Activated CD8-positive, alpha-beta memory T cell treated with anti-CD3 and anti-CD28 coated beads, Interleukin-2, amount 50 U/mL, for 24 hours (primary cell): Measurements from ENCODE around the gene KCNJ14.

ENCODE experiments used
- DNase-seq: peaks from one replicate; pipeline ENCODE4 v3.0.0-alpha.2; 2020; ENCODE audit errors: extremely low read depth

KCNJ14 gene

GRCh38 chr19:48445606-48446481 lies 9.5 kb upstream of the KCNJ14 start, which contains the start of gene GRWD1:
GRWD1 (plus strand) TSS chr19:48445983; CDS start chr19:48446006, 23 bp downstream.
- peak; percentile 89 for DNase-seq

DNA sequence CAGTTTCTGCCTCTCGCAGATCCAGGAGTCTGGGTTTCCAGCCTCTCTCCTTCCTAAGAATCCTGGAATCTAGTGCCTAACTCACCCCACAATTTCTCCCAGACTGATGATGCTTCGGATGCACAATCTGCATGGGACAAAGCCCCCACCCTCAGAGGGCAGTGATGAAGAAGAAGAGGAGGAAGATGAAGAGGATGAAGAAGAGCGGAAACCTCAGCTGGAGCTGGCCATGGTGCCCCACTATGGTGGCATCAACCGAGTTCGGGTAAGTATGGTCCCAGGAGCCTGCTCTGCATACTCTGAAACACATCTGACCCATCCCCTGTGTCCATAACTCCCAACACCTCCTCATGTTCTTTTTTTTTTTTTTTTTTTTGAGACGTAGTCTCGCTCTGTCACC lies 8.8 kb upstream of the KCNJ14 start:
- no peak for DNase-seq

DNA sequence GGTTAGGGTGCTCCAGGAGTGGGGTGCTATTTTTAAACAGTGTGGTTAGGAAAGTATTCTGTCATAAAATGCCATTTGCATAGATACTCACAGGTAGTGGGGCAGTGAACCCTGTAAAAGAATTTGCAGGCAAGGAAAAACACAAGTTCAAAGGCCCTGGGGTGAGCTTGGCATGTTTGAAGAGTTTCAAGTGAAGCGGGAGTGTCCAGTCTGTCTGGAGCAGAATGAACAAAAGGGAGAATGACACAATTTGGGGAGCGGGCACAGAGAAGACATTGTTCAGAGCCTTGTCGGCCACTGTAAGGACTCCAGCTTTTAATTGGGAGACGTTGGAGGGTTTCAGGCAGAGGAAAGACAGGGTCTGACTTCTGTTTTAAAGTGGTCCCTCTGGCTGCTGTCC lies 6.8 kb upstream of the KCNJ14 start:
- no peak for DNase-seq

DNA sequence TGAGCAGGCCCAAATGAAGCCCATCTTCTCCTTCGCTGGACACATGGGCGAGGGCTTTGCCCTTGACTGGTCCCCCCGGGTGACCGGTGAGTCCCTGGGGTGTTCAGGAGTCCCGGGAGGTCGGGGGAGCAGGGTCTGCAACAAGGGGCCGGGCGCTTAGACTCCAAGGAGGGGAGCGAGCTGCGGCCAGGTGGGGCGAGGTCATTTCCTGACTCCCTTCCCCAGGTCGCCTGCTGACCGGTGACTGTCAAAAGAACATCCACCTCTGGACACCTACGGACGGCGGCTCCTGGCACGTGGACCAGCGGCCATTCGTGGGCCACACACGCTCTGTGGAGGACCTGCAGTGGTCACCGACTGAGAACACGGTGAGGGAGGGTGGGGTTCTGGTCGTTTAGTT lies 4.9 kb upstream of the KCNJ14 start:
- DNase-seq = no peak

GRCh38 chr19:48450863-48451262 lies 4.5 kb upstream of the KCNJ14 start:
- no peak for DNase-seq

DNA sequence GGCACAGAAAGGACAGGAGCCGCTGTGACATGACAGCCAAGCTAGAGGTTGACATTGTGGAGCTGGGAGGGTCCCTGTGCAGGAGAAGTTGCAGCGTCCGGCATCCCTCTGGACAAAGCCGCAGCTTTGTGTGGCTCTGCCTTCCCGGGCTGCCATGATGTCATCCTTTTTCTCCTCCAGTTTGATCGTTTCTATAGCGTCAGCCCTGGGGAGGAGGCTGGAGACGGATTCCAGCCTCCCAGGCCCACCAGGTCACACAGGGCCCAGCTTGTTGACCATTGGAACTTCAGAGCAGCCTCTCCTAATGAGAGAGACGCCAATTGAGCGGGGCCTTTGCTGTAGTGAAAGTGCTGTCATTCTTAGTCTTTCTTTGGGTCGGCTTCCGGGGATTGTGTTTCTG lies 3.8 kb upstream of the KCNJ14 start:
- DNase-seq = no peak

- no peak for DNase-seq
Measured at GRCh38 chr19:48452289-48453190, 2.8 kb upstream of the KCNJ14 start.

DNA sequence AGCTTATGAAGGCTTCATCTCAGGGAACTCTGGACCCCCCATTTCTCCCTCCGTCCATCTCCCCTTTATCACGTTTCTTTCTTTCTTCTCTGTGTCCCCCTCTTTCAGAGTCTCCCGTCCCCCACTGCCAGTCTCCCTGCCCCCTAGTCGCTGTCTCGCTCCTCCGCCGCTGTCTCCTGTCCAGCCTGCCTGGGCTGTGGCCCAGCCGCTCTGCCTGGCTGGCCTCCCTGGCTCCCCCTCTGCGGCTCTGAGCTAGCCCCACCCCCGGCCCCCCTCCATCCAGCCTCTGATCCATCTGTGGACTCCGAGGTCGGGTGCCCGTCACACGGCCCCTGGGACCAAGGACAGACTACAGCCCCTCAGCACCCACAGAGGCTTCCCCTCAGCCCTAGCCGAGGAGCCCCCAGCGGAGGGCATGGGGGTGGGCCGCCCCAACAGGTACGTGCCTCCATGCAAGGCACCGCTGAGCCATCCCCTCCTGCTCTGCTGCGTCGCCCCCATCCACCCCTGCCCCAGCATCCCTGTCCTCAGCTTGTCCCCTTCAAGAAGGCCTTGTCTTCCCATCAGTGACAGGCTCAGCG lies 1.1 kb upstream of the KCNJ14 start:
- DNase-seq = no peak

DNA sequence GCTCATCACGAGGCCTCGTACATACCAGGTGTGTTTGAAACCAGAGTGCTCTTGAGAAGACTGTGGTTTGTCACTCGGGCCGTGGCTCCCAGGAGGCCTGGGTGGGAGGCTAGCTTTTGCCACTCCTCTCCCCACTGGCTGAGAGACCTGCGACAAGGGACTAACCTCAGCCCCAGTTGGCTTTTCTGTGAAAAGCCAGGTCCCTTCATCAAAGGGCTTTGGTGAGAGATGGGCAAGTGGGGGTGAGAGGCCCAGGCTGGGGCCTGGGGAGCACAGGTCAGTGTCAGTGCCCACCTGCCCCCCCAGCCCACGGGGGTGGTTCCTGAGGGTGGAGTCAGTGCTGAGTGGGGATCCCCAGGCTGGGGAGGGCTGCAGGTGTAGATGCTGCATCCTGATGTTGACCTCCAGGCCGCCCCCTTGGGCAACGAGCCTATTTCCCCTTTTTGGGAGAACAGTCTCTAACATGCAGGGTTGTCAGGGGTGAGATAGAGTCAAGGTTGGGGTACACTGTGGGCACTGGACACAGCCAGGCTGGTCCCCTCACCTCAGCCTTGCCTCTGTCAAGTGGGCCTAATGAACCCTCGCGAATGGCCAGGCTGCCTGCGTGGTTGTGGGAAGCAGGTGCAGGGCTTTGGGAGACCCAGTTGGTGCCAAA lies 661 bp downstream of the KCNJ14 start:
- DNase-seq = no peak

- DNase-seq = no peak
Measured at GRCh38 chr19:48456864-48457263, 1.5 kb downstream of the KCNJ14 start.

DNA sequence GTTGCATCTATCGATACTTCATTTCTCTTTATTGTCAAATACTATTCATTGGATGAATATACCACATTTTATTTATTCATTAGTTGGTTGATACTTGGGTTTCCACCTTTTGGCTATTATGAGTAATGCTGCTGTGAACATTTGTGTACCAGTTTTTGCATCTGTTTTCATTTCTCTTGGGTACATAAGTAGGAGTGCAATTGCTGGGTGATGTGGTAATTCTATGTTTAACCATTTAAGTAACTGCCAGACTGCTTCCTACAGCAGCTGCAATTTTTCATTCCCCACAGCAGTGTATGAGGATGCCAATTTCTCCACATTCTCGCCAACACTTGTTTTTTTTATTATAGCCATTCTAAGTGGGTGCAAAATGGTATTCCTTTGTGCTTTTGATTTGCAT lies 2.6 kb downstream of the KCNJ14 start:
- DNase-seq = no peak

- no peak for DNase-seq
Measured at GRCh38 chr19:48461651-48461981, 6.2 kb downstream of the KCNJ14 start.

GRCh38 chr19:48461982-48462655 lies 6.7 kb downstream of the KCNJ14 start:
- no peak for DNase-seq

GRCh38 chr19:48465215-48465614 lies 9.8 kb downstream of the KCNJ14 start:
- no peak for DNase-seq

- no peak for DNase-seq
Measured at GRCh38 chr19:48466561-48467325, 11.4 kb downstream of the KCNJ14 start.

GRCh38 chr19:48468772-48469288 lies 13.5 kb downstream of the KCNJ14 start:
- peak; percentile 99 for DNase-seq

DNA sequence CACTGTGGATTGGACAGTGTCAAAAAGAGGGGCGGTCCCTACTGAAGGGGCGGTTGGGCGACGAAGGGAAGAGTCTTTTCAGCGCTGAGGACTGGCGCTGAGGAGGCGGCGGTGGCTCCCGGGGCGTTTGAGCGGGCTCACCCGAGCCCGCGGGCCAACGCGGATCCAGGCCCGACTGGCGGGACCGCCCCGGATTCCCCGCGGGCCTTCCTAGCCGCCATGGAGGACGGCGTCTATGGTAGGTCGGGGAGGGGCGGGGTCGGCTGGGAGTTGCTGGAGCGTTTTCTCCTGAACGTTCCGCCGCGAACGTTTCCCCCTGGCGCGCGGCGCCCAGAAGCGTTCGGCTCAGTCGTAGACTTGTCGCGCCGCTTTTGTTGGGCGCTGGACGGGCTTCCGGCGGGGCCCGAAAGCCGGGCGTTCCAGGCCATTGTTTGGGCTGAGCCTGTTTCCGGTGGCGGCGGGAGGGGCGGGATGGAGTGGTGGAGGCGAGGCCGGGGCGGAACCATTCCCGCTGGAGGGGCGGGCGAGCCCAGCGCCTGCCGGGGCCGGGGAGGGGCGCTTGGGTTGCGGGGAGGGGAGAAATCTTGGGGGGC lies 14.0 kb downstream of the KCNJ14 start, which contains the start of gene CYTH2:
TSS of gene CYTH2 (plus strand) at position 81 of the 593 bp plus-strand sequence. CDS start at position 220, 139 bp downstream.
- no peak for DNase-seq

DNA sequence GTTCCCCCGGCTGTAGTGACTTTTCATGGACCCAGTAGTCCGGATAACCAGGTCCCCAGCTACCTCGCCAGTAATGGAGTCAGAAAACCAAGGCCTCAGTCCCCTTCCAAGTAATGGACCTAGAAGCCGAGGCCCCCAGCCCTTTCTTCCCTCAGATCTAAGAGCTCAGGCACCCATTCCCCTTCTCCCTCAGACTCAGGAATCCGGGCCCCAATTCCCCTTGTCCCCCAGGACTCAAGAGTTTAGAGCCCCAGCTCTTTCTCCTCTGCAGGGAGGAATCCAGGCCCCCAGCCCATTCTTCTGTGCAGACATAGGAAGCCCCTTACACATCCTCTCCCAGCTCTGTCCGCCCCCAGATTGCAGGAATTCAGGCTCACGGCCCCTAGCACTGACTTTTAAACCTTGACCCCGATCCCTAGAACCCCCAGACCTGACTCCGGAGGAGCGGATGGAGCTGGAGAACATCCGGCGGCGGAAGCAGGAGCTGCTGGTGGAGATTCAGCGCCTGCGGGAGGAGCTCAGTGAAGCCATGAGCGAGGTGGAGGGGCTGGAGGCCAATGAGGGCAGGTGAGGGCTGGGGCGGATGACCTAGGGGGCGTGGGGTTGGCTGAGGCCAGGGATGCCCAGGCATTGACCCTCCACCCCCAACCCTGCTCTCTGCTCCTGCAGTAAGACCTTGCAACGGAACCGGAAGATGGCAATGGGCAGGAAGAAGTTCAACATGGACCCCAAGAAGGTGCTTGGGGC lies 14.7 kb downstream of the KCNJ14 start:
- no peak for DNase-seq

GRCh38 chr19:48470856-48471255 lies 15.5 kb downstream of the KCNJ14 start:
- DNase-seq = no peak
